ENCODE data around the gene ADCY3.

GRCh38 chr2:24771764-24772586 is 148.1 kb downstream of the ADCY3 start:
- TF ChIP-seq CTCF (IDR thresholded peaks at IDR 0.05): no peak
- TF ChIP-seq POLR2A (IDR thresholded peaks at IDR 0.05): no peak

Data from esophagus squamous epithelium (tissue), 4 donors.